Measurements from ENCODE around the gene FAM181A. TPM values are rescaled to one million over a fixed set of nuclear protein-coding genes. Genes with fewer than 3 reads are reported as not detected.

Gene FAM181A
- polyA plus RNA-seq, 4 donors = not detected

- DNase-seq (no peak), FAIRE-seq (no peak)
- 67 to 84% (median 78%) methylated on average over 8 of the region's 8 CpGs for WGBS, 3 donors
- no peaks in the 10 kb centered on the region for H3K9me3 ChIP-seq (ENCODE audit: control insufficient read depth in 2 of 2, insufficient read depth in 1 of 2, low read depth in 1 of 2, low read length in 1 of 2)
- H3K27ac ChIP-seq (ENCODE audit: low read depth in 1 of 3, low read length in 2 of 3) = no peak overlapping the region
- H3K4me1 ChIP-seq (ENCODE audit: control insufficient read depth in 3 of 3, insufficient read depth in 2 of 3, low read depth in 1 of 3, low read length in 2 of 3) = no peaks in the 10 kb centered on the region
- no peak overlapping the region for H3K4me3 ChIP-seq (ENCODE audit: low read depth in 1 of 3, low read length in 3 of 3)
- peaks cover 0 to under 1% (median 0%) of the 10 kb centered on the region in 3 donors for H3K27me3 ChIP-seq (ENCODE audit: control insufficient read depth in 3 of 3, insufficient read depth in 3 of 3, low read length in 3 of 3)
- peaks cover 0 to 5% (median 0%) of the 10 kb centered on the region in 3 donors for H3K36me3 ChIP-seq (ENCODE audit: control insufficient read depth in 3 of 3, insufficient read depth in 2 of 3, low read depth in 1 of 3, low read length in 3 of 3)
Measured at GRCh38 chr14:93930296-93930988, 3.3 kb downstream of the FAM181A start.

DNA sequence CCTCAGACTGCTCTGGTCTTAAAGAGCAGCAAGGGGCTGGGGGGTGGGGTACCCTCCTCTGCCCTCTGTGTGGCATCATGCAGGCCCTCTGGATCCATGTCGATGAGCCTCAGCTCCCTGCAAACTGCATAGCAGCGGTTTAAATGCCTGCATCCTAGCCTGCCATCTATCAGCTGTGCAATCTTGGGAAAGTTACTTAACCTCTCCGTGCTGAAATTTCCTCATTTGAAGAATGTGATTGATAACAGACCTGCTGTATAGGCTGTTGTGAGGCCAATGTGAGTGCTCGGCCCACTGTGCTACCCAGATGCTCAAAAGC, 3.8 kb downstream of the FAM181A start:
- H3K9me3 ChIP-seq (ENCODE audit: control insufficient read depth in 2 of 2, insufficient read depth in 1 of 2, low read depth in 1 of 2, low read length in 1 of 2) = no peaks in the 10 kb centered on the region
- WGBS, 3 donors = 75 to 86% (median 82%) methylated on average over 4 of the region's 4 CpGs
- H3K27me3 ChIP-seq (ENCODE audit: control insufficient read depth in 3 of 3, insufficient read depth in 3 of 3, low read length in 3 of 3) = peaks cover 0 to 3% (median 0%) of the 10 kb centered on the region in 3 donors
- no peak overlapping the region for H3K27ac ChIP-seq (ENCODE audit: low read depth in 1 of 3, low read length in 2 of 3)
- FAIRE-seq = no peak
- peaks cover 0 to 5% (median 0%) of the 10 kb centered on the region in 3 donors for H3K36me3 ChIP-seq (ENCODE audit: control insufficient read depth in 3 of 3, insufficient read depth in 2 of 3, low read depth in 1 of 3, low read length in 3 of 3)
- H3K4me3 ChIP-seq (ENCODE audit: low read depth in 1 of 3, low read length in 3 of 3) = no peak overlapping the region
- DNase-seq = no peak
- H3K4me1 ChIP-seq (ENCODE audit: control insufficient read depth in 3 of 3, insufficient read depth in 2 of 3, low read depth in 1 of 3, low read length in 2 of 3) = no peaks in the 10 kb centered on the region

DNA sequence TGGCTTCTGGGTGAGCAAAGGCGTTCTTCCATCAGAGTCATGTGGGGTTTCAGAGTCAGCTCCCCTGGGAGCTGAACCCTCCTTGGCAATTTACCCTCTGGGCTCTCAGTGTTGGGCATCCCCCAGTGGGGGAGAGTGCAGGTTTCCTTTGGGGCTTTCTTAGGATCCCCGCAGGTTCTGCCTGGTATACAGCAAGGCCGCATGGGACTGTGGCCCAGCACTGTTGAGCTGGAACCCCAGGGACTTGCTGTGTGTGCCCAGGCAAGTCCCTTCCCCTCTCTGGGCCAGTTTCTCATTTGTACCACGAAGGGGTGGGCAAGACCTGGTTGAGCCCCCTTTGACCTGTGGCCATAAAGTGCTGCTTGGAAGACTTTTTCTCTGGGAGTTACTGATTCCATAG, 5.5 kb downstream of the FAM181A start:
- no peak overlapping the region for H3K27ac ChIP-seq (ENCODE audit: low read depth in 1 of 3, low read length in 2 of 3)
- WGBS, 3 donors = 80 to 87% (median 86%) methylated on average over 4 of the region's 4 CpGs
- DNase-seq = no peak
- no peak for FAIRE-seq
- peaks cover 0 to 15% (median 0%) of the 10 kb centered on the region in 3 donors for H3K27me3 ChIP-seq (ENCODE audit: control insufficient read depth in 3 of 3, insufficient read depth in 3 of 3, low read length in 3 of 3)
- no peaks in the 10 kb centered on the region for H3K9me3 ChIP-seq (ENCODE audit: control insufficient read depth in 2 of 2, insufficient read depth in 1 of 2, low read depth in 1 of 2, low read length in 1 of 2)
- peaks cover 0 to 5% (median 3%) of the 10 kb centered on the region in 3 donors for H3K36me3 ChIP-seq (ENCODE audit: control insufficient read depth in 3 of 3, insufficient read depth in 2 of 3, low read depth in 1 of 3, low read length in 3 of 3)
- no peaks in the 10 kb centered on the region for H3K4me1 ChIP-seq (ENCODE audit: control insufficient read depth in 3 of 3, insufficient read depth in 2 of 3, low read depth in 1 of 3, low read length in 2 of 3)
- no peak overlapping the region for H3K4me3 ChIP-seq (ENCODE audit: low read depth in 1 of 3, low read length in 3 of 3)

DNA sequence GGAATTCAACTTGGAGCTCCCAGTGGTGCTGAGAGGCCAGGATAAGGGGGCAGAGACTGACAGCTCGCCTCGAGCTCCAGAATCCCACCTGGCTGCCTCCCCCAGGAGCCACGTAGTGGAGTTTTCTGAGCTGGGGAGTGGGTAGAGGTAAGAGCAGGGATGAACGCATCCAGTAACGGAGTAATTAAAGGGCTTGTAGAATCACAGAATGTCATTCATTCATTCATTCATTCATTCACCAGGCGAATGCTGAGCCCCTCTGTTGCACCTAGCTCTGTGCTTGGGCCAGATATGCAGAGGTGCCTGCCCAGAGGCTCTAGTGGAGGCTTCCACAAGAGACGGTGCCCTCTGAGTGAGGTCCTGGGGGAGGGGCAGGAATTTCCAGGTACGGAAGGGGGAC, 8.1 kb downstream of the FAM181A start:
- Histone ChIP-seq H3K4me1 (ENCODE audit: control insufficient read depth in 3 of 3, insufficient read depth in 2 of 3, low read depth in 1 of 3, low read length in 2 of 3) (no peaks in the 10 kb centered on the region), H3K36me3 (ENCODE audit: control insufficient read depth in 3 of 3, insufficient read depth in 2 of 3, low read depth in 1 of 3, low read length in 3 of 3) (peaks cover 0 to 5% (median 3%) of the 10 kb centered on the region in 3 donors), H3K9me3 (ENCODE audit: control insufficient read depth in 2 of 2, insufficient read depth in 1 of 2, low read depth in 1 of 2, low read length in 1 of 2) (no peaks in the 10 kb centered on the region), H3K27me3 (ENCODE audit: control insufficient read depth in 3 of 3, insufficient read depth in 3 of 3, low read length in 3 of 3) (peaks cover 0 to 24% (median 0%) of the 10 kb centered on the region in 3 donors), H3K4me3 (ENCODE audit: low read depth in 1 of 3, low read length in 3 of 3) (no peak overlapping the region), H3K27ac (ENCODE audit: low read depth in 1 of 3, low read length in 2 of 3) (no peak overlapping the region)
- WGBS, 3 donors = 72 to 84% (median 73%) methylated on average over 8 of the region's 8 CpGs
- FAIRE-seq (no peak), DNase-seq (no peak)

DNA sequence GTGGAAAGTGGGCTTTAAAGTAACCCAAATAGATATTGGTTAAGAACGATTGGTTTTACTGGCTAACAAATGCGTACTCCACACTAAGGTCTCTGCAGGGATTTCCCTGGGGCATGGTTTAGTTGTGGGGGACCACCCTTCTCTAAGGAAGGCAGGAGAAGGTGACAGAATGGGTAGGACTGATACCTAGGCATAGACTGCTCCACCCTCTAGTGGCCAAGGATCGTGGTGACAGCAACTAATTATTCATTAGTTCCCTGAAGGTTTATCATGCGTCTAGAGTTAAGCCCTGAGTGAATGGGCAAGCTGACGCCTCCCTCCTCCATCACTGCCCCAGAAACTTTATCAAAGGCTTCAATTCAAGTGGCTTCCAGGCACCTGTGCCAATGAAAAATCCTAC, 9.1 kb downstream of the FAM181A start:
- Histone ChIP-seq H3K36me3 (ENCODE audit: control insufficient read depth in 3 of 3, insufficient read depth in 2 of 3, low read depth in 1 of 3, low read length in 3 of 3) (peaks cover 0 to 5% (median 3%) of the 10 kb centered on the region in 3 donors), H3K27ac (ENCODE audit: low read depth in 1 of 3, low read length in 2 of 3) (no peak overlapping the region), H3K27me3 (ENCODE audit: control insufficient read depth in 3 of 3, insufficient read depth in 3 of 3, low read length in 3 of 3) (peaks cover 0 to 24% (median 0%) of the 10 kb centered on the region in 3 donors), H3K9me3 (ENCODE audit: control insufficient read depth in 2 of 2, insufficient read depth in 1 of 2, low read depth in 1 of 2, low read length in 1 of 2) (no peaks in the 10 kb centered on the region), H3K4me1 (ENCODE audit: control insufficient read depth in 3 of 3, insufficient read depth in 2 of 3, low read depth in 1 of 3, low read length in 2 of 3) (no peaks in the 10 kb centered on the region), H3K4me3 (ENCODE audit: low read depth in 1 of 3, low read length in 3 of 3) (no peak overlapping the region)
- FAIRE-seq = no peak
- peak in 1 of 2 donors; percentile 23 for DNase-seq
- WGBS, 3 donors = 23 to 43% (median 25%) methylated on average over 5 of the region's 5 CpGs

DNA sequence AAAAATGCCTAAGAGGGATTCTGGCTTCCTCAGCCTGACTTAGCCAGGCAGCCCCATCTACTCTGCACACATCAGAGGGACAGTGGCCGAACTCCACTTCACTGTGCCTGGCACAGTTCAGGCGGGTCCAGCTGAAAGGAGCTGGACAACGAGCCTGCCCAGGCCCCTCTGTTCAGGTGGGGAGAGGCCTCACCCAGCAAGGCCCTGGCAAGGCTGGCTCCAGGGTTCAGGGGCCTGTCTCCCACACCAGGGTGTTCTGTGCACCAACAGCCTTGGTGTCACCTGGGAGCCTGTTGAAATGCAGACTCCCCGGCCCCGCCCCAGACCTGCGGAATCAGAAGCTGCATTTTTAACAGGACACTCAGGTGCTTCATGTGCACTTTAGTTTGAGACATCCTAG, 9.8 kb downstream of the FAM181A start:
- Histone ChIP-seq H3K27ac (ENCODE audit: low read depth in 1 of 3, low read length in 2 of 3) (no peak overlapping the region), H3K27me3 (ENCODE audit: control insufficient read depth in 3 of 3, insufficient read depth in 3 of 3, low read length in 3 of 3) (peaks cover 0 to 24% (median 0%) of the 10 kb centered on the region in 3 donors), H3K36me3 (ENCODE audit: control insufficient read depth in 3 of 3, insufficient read depth in 2 of 3, low read depth in 1 of 3, low read length in 3 of 3) (peaks cover 0 to 5% (median 3%) of the 10 kb centered on the region in 3 donors), H3K4me1 (ENCODE audit: control insufficient read depth in 3 of 3, insufficient read depth in 2 of 3, low read depth in 1 of 3, low read length in 2 of 3) (peaks cover 0 to 5% (median 0%) of the 10 kb centered on the region in 3 donors), H3K4me3 (ENCODE audit: low read depth in 1 of 3, low read length in 3 of 3) (no peak overlapping the region), H3K9me3 (ENCODE audit: control insufficient read depth in 2 of 2, insufficient read depth in 1 of 2, low read depth in 1 of 2, low read length in 1 of 2) (no peaks in the 10 kb centered on the region)
- FAIRE-seq = no peak
- DNase-seq = no peak
- 78 to 92% (median 86%) methylated on average over 6 of the region's 6 CpGs for WGBS, 3 donors

GRCh38 chr14:93937519-93937918, 10.4 kb downstream of the FAM181A start:
- H3K27ac ChIP-seq (ENCODE audit: low read depth in 1 of 3, low read length in 2 of 3) = no peak overlapping the region
- peaks cover 0 to 24% (median 0%) of the 10 kb centered on the region in 3 donors for H3K27me3 ChIP-seq (ENCODE audit: control insufficient read depth in 3 of 3, insufficient read depth in 3 of 3, low read length in 3 of 3)
- H3K36me3 ChIP-seq (ENCODE audit: control insufficient read depth in 3 of 3, insufficient read depth in 2 of 3, low read depth in 1 of 3, low read length in 3 of 3) = peaks cover 0 to 5% (median 5%) of the 10 kb centered on the region in 3 donors
- FAIRE-seq (no peak), DNase-seq (no peak)
- H3K4me3 ChIP-seq (ENCODE audit: low read depth in 1 of 3, low read length in 3 of 3) = no peak overlapping the region
- 48 to 84% (median 65%) methylated on average over 13 of the region's 13 CpGs for WGBS, 3 donors
- H3K9me3 ChIP-seq (ENCODE audit: control insufficient read depth in 2 of 2, insufficient read depth in 1 of 2, low read depth in 1 of 2, low read length in 1 of 2) = no peaks in the 10 kb centered on the region
- peaks cover 0 to 11% (median 0%) of the 10 kb centered on the region in 3 donors for H3K4me1 ChIP-seq (ENCODE audit: control insufficient read depth in 3 of 3, insufficient read depth in 2 of 3, low read depth in 1 of 3, low read length in 2 of 3)

DNA sequence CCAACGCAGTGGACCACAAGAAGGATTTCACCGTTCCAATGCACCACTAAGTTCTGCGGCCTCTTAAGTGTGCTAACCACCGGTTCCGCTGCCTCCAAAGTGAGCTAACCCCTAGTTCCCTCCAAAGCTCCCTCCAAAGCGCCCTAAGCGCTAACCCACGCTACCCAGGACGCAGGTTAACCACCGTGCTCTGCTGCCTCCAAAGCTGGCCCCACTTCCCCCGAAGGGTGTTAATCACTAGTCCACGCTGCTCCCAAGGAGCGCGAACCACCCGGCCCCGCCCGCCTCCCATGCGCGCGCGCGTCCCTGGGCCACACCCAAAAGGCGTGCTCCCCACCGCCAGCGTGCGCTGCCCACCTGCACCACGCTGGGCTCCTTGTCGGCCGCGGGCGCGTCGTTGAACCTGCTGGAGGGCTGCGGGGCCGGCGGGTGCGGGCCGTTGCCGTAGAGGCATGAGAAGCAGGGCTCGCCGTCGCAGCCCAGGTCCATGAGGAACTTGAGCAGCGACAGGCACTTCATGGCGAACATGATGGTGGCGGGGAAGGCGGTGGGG, 11.7 kb downstream of the FAM181A start:
- no peak overlapping the region for H3K27ac ChIP-seq (ENCODE audit: low read depth in 1 of 3, low read length in 2 of 3)
- H3K4me1 ChIP-seq (ENCODE audit: control insufficient read depth in 3 of 3, insufficient read depth in 2 of 3, low read depth in 1 of 3, low read length in 2 of 3) = peaks cover 0 to 16% (median 0%) of the 10 kb centered on the region in 3 donors
- peaks cover 0 to 6% (median under 1%) of the 10 kb centered on the region in 3 donors for H3K36me3 ChIP-seq (ENCODE audit: control insufficient read depth in 3 of 3, insufficient read depth in 2 of 3, low read depth in 1 of 3, low read length in 3 of 3)
- H3K4me3 ChIP-seq (ENCODE audit: low read depth in 1 of 3, low read length in 3 of 3) = no peak overlapping the region
- FAIRE-seq (no peak), DNase-seq (no peak)
- H3K9me3 ChIP-seq (ENCODE audit: control insufficient read depth in 2 of 2, insufficient read depth in 1 of 2, low read depth in 1 of 2, low read length in 1 of 2) = no peaks in the 10 kb centered on the region
- WGBS, 3 donors = 38 to 47% (median 39%) methylated on average over 46 of the region's 46 CpGs
- H3K27me3 ChIP-seq (ENCODE audit: control insufficient read depth in 3 of 3, insufficient read depth in 3 of 3, low read length in 3 of 3) = peaks cover 0 to 24% (median 0%) of the 10 kb centered on the region in 3 donors

Measured in small intestine (tissue), 7 donors.